ENCODE results near the gene IER5.

DNA sequence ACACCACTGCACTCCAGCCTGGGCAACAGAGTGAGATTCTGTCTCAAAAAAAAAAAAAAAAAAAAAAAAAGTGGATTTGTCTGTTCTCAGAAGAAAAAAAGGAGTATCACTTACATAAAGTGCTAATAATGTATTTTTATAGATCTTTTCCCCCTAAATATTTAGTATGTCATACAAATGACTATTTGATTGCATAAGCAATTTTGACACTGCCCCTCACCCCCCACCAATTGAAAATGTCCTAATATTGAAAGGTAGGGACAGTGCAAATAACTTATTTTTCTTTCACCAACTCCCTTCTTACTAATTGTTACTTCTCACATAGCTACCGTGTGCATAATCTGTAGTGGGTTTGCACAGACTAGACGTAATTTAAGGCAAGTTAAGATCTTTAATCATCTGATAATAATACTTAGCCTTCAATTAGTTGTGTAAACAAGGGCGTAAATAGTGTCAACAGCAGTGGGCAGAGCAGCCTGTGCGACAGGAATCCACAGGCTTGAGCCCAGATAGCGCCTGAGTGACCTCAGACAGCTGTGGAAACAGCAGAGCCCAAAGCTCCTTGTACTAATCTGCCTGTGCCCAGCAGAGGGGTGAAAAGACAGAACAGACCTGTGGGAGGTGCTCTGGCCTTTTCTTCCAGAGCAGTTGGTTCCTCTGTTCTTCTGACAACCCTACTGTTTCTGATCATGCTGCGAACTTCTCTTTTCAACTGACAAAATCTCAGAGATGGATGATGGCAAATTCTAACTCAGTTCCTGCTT is 4.5 kb upstream of the IER5 start:
- peak; percentile 80 for TF ChIP-seq CTCF (IDR thresholded peaks at IDR 0.05)
- TF ChIP-seq POLR2AphosphoS5 (IDR thresholded peaks at IDR 0.05; ENCODE audit: low read depth, low read length): no peak; the same call in 1 of the 2 replicates
- TF ChIP-seq, protein P1, sequence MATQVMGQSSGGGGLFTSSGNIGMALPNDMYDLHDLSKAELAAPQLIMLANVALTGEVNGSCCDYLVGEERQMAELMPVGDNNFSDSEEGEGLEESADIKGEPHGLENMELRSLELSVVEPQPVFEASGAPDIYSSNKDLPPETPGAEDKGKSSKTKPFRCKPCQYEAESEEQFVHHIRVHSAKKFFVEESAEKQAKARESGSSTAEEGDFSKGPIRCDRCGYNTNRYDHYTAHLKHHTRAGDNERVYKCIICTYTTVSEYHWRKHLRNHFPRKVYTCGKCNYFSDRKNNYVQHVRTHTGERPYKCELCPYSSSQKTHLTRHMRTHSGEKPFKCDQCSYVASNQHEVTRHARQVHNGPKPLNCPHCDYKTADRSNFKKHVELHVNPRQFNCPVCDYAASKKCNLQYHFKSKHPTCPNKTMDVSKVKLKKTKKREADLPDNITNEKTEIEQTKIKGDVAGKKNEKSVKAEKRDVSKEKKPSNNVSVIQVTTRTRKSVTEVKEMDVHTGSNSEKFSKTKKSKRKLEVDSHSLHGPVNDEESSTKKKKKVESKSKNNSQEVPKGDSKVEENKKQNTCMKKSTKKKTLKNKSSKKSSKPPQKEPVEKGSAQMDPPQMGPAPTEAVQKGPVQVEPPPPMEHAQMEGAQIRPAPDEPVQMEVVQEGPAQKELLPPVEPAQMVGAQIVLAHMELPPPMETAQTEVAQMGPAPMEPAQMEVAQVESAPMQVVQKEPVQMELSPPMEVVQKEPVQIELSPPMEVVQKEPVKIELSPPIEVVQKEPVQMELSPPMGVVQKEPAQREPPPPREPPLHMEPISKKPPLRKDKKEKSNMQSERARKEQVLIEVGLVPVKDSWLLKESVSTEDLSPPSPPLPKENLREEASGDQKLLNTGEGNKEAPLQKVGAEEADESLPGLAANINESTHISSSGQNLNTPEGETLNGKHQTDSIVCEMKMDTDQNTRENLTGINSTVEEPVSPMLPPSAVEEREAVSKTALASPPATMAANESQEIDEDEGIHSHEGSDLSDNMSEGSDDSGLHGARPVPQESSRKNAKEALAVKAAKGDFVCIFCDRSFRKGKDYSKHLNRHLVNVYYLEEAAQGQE (IDR thresholded peaks at IDR 0.05; ENCODE audit: insufficient read depth in 1 of 2, low read depth in 2 of 2, low read length in 1 of 2): no peak
- no peak for TF ChIP-seq SIN3A (IDR thresholded peaks at IDR 0.05; ENCODE audit: borderline replicate concordance, insufficient read depth, low read depth, low read length)
- no peak for TF ChIP-seq TCF7L2 (IDR thresholded peaks at IDR 0.05; ENCODE audit: low read depth, low read length)
